Ramos (cell line): ENCODE measurements around the gene SLC25A29.
"Not testable (repeated sequence)": the region's sequence is repeated elsewhere in the genome, so short reads cannot be mapped to it uniquely, and the experiment has no call there.

Source experiments
- in situ Hi-C: fragments of 300-500 bp; cut with MboI; formaldehyde crosslinking; loops from one replicate; pipeline ENCODE4 v1.14.3; 2022; ENCODE audit warnings: low sequenced_read_pairs; ENCODE audit not compliant: unreplicated experiment

SLC25A29 gene

GRCh38 chr14:100313464-100314230, 7.4 kb upstream of the SLC25A29 start:
- in situ Hi-C loops, result no loop called here

GRCh38 chr14:100312877-100313400, 6.7 kb upstream of the SLC25A29 start:
- in situ Hi-C loops, result no loop called here

- in situ Hi-C loops, result not testable (repeated sequence)
Observed at GRCh38 chr14:100312110-100312876, 6.0 kb upstream of the SLC25A29 start.

GRCh38 chr14:100309028-100309737, 2.9 kb upstream of the SLC25A29 start:
- in situ Hi-C loops, result no loop called here

GRCh38 chr14:100308427-100308792, 2.2 kb upstream of the SLC25A29 start:
- in situ Hi-C loops, result not testable (repeated sequence)

GRCh38 chr14:100307766-100308426, 1.7 kb upstream of the SLC25A29 start:
- in situ Hi-C loops, result no loop called here

- in situ Hi-C loops, result no loop called here
Observed at GRCh38 chr14:100306998-100307765, 938 bp upstream of the SLC25A29 start.

GRCh38 chr14:100305324-100306100, 732 bp downstream of the SLC25A29 start:
- in situ Hi-C loops, result no loop called here

GRCh38 chr14:100304825-100305323, 1.4 kb downstream of the SLC25A29 start:
- in situ Hi-C loops, result no loop called here

GRCh38 chr14:100303925-100304324, 2.3 kb downstream of the SLC25A29 start:
- in situ Hi-C loops, result no loop called here

GRCh38 chr14:100303179-100303578, 3.1 kb downstream of the SLC25A29 start:
- in situ Hi-C loops, result no loop called here

- in situ Hi-C loops, result no loop called here
Observed at GRCh38 chr14:100302616-100303015, 3.6 kb downstream of the SLC25A29 start.

GRCh38 chr14:100299238-100299560, 7.0 kb downstream of the SLC25A29 start:
- in situ Hi-C loops, result no loop called here

- in situ Hi-C loops, result no loop called here
Observed at GRCh38 chr14:100298551-100299237, 7.5 kb downstream of the SLC25A29 start.

- in situ Hi-C loops, result no loop called here
Observed at GRCh38 chr14:100297320-100298300, 8.6 kb downstream of the SLC25A29 start.

GRCh38 chr14:100296729-100297128, 9.5 kb downstream of the SLC25A29 start:
- in situ Hi-C loops, result not testable (repeated sequence)

GRCh38 chr14:100296106-100296651, 10.1 kb downstream of the SLC25A29 start:
- in situ Hi-C loops, result no loop called here
